HEK293T (cell line): Measurements from ENCODE around the gene PELI3.

Experiments
- LEF1 ChIP-seq: fragments of 450-650 bp; IDR thresholded peaks from 2 replicates; pipeline ENCODE4 v1.6.1; 2017; ENCODE audit warnings: mild to moderate bottlenecking, borderline replicate concordance
- NFRKB ChIP-seq: fragments of 450-650 bp; IDR thresholded peaks from 2 replicates; pipeline ENCODE4 v1.6.1; 2016; ENCODE audit warnings: mild to moderate bottlenecking, moderate library complexity
- ZNF384 ChIP-seq: fragments of 450-650 bp; IDR thresholded peaks from 2 replicates; pipeline ENCODE4 v1.6.1; 2016

DNA sequence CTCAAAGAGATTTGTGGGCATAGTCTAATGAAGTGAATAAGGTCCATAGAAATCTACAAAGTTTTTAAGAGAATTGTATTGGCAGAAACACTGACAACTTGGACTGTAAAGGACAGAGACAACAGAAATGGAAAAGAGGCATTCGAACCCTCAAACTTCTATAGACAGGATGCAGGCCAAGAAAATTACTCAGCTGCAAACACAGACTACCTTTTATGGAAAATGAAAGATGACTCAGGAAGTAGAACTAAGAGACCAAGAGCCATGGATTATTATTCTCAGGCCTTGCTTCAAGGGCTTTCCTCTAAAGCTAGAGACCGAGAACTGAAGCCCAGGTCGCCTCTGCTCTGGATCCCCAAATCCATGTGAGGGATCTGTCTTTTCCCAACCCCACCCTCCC is 3.8 kb upstream of the PELI3 start:
- no peak for TF ChIP-seq NFRKB
- TF ChIP-seq ZNF384 = no peak
- TF ChIP-seq LEF1 = no peak
